Duodenal mucosa (tissue), 2 donors: ENCODE results near the gene HECTD4.
"Not testable (repeated sequence)": the region's sequence is repeated elsewhere in the genome, so short reads cannot be mapped to it uniquely, and the experiment has no call there.

Experiments used
- H3K27ac ChIP-seq: one replicate; pipeline ENCODE4 v1.7.0; 2013; ENCODE audit warnings: low read depth, low read length
- H3K27me3 ChIP-seq, 2 donors: one replicate each; pipeline ENCODE4 v1.7.0; 2013; ENCODE audit warnings: low read length in 2 of 2, control low read depth in 1 of 2; ENCODE audit not compliant: insufficient read depth in 2 of 2, control insufficient read depth in 1 of 2
- H3K36me3 ChIP-seq, 2 donors: one replicate each; pipeline ENCODE4 v1.7.0; 2013; ENCODE audit warnings: low read length in 2 of 2, control low read depth in 1 of 2; ENCODE audit not compliant: insufficient read depth in 2 of 2, control insufficient read depth in 1 of 2
- H3K4me1 ChIP-seq, 2 donors: one replicate each; pipeline ENCODE4 v1.7.0; 2013; ENCODE audit warnings: low read length in 2 of 2, control low read depth in 1 of 2; ENCODE audit not compliant: insufficient read depth in 2 of 2, control insufficient read depth in 1 of 2
- H3K4me3 ChIP-seq, 2 donors: one replicate each; pipeline ENCODE4 v1.7.0; 2013; ENCODE audit warnings: low read length in 2 of 2, low read depth in 1 of 2
- H3K9ac ChIP-seq, 2 donors: one replicate each; pipeline ENCODE4 v1.7.0; 2013; ENCODE audit warnings: low read length in 2 of 2, low read depth in 1 of 2
- H3K9me3 ChIP-seq, 2 donors: one replicate each; pipeline ENCODE4 v1.7.0; 2013; ENCODE audit warnings: low read length in 2 of 2, control low read depth in 1 of 2; ENCODE audit not compliant: control insufficient read depth in 1 of 2

Gene HECTD4

GRCh38 chr12:112342587-112342986, 39.6 kb downstream of the HECTD4 start:
- no peaks in the 10 kb centered on the region for H3K27me3 ChIP-seq
- H3K9me3 ChIP-seq, result no peaks in the 10 kb centered on the region
- no peaks in the 10 kb centered on the region for H3K36me3 ChIP-seq
- H3K4me1 ChIP-seq, result peaks cover 0 to 6% of the 10 kb centered on the region in 2 donors
- H3K9ac ChIP-seq, result no peak overlapping the region
- H3K4me3 ChIP-seq, result no peak overlapping the region
- no peak overlapping the region for H3K27ac ChIP-seq

GRCh38 chr12:112341046-112341825, 41.0 kb downstream of the HECTD4 start:
- peaks cover 0 to 6% of the 10 kb centered on the region in 2 donors for H3K4me1 ChIP-seq
- no peaks in the 10 kb centered on the region for H3K36me3 ChIP-seq
- no peak overlapping the region for H3K27ac ChIP-seq
- H3K4me3 ChIP-seq, result no peak overlapping the region
- H3K27me3 ChIP-seq, result no peaks in the 10 kb centered on the region
- no peaks in the 10 kb centered on the region for H3K9me3 ChIP-seq
- H3K9ac ChIP-seq, result no peak overlapping the region

- H3K4me3 ChIP-seq, result no peak overlapping the region
- H3K9me3 ChIP-seq, result no peaks in the 10 kb centered on the region
- H3K4me1 ChIP-seq, result peaks cover 0 to 6% of the 10 kb centered on the region in 2 donors
- H3K27ac ChIP-seq, result no peak overlapping the region
- no peak overlapping the region for H3K9ac ChIP-seq
- H3K36me3 ChIP-seq, result no peaks in the 10 kb centered on the region
- no peaks in the 10 kb centered on the region for H3K27me3 ChIP-seq
Observed at GRCh38 chr12:112340230-112340629, 42.0 kb downstream of the HECTD4 start.

- not testable (repeated sequence) for H3K9me3 ChIP-seq, H3K36me3 ChIP-seq, H3K27ac ChIP-seq, H3K4me1 ChIP-seq, H3K9ac ChIP-seq, H3K4me3 ChIP-seq, H3K27me3 ChIP-seq
Observed at GRCh38 chr12:112334999-112335398, 47.2 kb downstream of the HECTD4 start.

- H3K4me1 ChIP-seq, result no peaks in the 10 kb centered on the region
- H3K27ac ChIP-seq, result no peak overlapping the region
- H3K9me3 ChIP-seq, result no peaks in the 10 kb centered on the region
- no peaks in the 10 kb centered on the region for H3K27me3 ChIP-seq
- H3K36me3 ChIP-seq, result no peaks in the 10 kb centered on the region
- no peak overlapping the region for H3K4me3 ChIP-seq
- H3K9ac ChIP-seq, result no peak overlapping the region
Observed at GRCh38 chr12:112333019-112333418, 49.2 kb downstream of the HECTD4 start.

GRCh38 chr12:112331886-112332285, 50.3 kb downstream of the HECTD4 start:
- no peaks in the 10 kb centered on the region for H3K27me3 ChIP-seq
- no peaks in the 10 kb centered on the region for H3K9me3 ChIP-seq
- no peak overlapping the region for H3K9ac ChIP-seq
- H3K36me3 ChIP-seq, result no peaks in the 10 kb centered on the region
- H3K27ac ChIP-seq, result no peak overlapping the region
- no peaks in the 10 kb centered on the region for H3K4me1 ChIP-seq
- no peak overlapping the region for H3K4me3 ChIP-seq

- Histone ChIP-seq H3K36me3 (no peaks in the 10 kb centered on the region), H3K27me3 (no peaks in the 10 kb centered on the region), H3K27ac (no peak overlapping the region), H3K9ac (no peak overlapping the region), H3K4me3 (no peak overlapping the region), H3K4me1 (no peaks in the 10 kb centered on the region), H3K9me3 (no peaks in the 10 kb centered on the region)
Observed at GRCh38 chr12:112330706-112331105, 51.5 kb downstream of the HECTD4 start.

- Histone ChIP-seq H3K9ac (no peak overlapping the region), H3K27ac (no peak overlapping the region), H3K4me3 (no peak overlapping the region), H3K36me3 (no peaks in the 10 kb centered on the region), H3K27me3 (no peaks in the 10 kb centered on the region), H3K4me1 (peaks cover 0 to under 1% of the 10 kb centered on the region in 2 donors), H3K9me3 (no peaks in the 10 kb centered on the region)
Observed at GRCh38 chr12:112328456-112329124, 53.6 kb downstream of the HECTD4 start.

GRCh38 chr12:112327209-112327938, 54.9 kb downstream of the HECTD4 start:
- Histone ChIP-seq H3K27ac (no peak overlapping the region), H3K4me3 (no peak overlapping the region), H3K9me3 (no peaks in the 10 kb centered on the region), H3K9ac (no peak overlapping the region), H3K27me3 (no peaks in the 10 kb centered on the region), H3K4me1 (peaks cover 0 to 4% of the 10 kb centered on the region in 2 donors), H3K36me3 (no peaks in the 10 kb centered on the region)

- H3K9ac ChIP-seq, result no peak overlapping the region
- H3K27me3 ChIP-seq, result no peaks in the 10 kb centered on the region
- no peak overlapping the region for H3K27ac ChIP-seq
- no peaks in the 10 kb centered on the region for H3K9me3 ChIP-seq
- H3K36me3 ChIP-seq, result no peaks in the 10 kb centered on the region
- H3K4me1 ChIP-seq, result peaks cover 0 to 4% of the 10 kb centered on the region in 2 donors
- H3K4me3 ChIP-seq, result no peak overlapping the region
Observed at GRCh38 chr12:112325622-112326207, 56.5 kb downstream of the HECTD4 start.
